ENCODE results near the gene FAM186B. TPM values are rescaled to one million over a fixed set of nuclear protein-coding genes. Genes with fewer than 3 reads are reported as not detected.

The FAM186B gene
- total RNA-seq, 4 donors from 2014 or later = 0.21 to 0.77 (median 0.30) TPM; not detected in 1

DNA sequence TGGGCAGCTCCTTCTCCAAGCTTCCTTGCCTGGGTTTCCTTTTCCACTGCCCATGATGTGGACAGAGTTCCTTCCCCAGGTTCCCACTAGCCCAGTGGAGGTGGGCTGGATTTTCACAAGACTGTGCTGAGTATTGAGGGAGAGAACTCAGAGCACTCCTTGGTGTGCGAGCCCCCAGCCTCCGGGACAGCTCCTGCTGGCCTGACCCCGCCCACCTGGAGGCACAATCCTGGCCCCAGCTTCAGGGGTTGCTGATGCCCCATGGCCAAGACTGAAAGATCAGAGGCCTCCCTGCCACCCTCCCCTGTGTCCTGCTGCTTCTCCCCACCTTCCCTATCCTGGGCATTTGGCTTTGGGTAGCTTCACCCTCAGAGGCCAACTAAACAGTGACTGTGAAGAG, 59.0 kb downstream of the FAM186B start:
- Histone ChIP-seq H3K36me3 (no peaks in the 10 kb centered on the region), H3K27ac (no peak overlapping the region), H3K27me3 (no peaks in the 10 kb centered on the region), H3K4me1 (no peaks in the 10 kb centered on the region), H3K9me3 (no peaks in the 10 kb centered on the region), H3K4me3 (no peak overlapping the region)
- TF ChIP-seq POLR2A (IDR thresholded peaks at IDR 0.05) = no peak
- TF ChIP-seq, protein P1, sequence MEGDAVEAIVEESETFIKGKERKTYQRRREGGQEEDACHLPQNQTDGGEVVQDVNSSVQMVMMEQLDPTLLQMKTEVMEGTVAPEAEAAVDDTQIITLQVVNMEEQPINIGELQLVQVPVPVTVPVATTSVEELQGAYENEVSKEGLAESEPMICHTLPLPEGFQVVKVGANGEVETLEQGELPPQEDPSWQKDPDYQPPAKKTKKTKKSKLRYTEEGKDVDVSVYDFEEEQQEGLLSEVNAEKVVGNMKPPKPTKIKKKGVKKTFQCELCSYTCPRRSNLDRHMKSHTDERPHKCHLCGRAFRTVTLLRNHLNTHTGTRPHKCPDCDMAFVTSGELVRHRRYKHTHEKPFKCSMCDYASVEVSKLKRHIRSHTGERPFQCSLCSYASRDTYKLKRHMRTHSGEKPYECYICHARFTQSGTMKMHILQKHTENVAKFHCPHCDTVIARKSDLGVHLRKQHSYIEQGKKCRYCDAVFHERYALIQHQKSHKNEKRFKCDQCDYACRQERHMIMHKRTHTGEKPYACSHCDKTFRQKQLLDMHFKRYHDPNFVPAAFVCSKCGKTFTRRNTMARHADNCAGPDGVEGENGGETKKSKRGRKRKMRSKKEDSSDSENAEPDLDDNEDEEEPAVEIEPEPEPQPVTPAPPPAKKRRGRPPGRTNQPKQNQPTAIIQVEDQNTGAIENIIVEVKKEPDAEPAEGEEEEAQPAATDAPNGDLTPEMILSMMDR (IDR thresholded peaks at IDR 0.05) = no peak
- intact Hi-C loops (cut with DNase I; ENCODE audit: low total_unique reads) = no loop called here
- DNase-seq = no peak

DNA sequence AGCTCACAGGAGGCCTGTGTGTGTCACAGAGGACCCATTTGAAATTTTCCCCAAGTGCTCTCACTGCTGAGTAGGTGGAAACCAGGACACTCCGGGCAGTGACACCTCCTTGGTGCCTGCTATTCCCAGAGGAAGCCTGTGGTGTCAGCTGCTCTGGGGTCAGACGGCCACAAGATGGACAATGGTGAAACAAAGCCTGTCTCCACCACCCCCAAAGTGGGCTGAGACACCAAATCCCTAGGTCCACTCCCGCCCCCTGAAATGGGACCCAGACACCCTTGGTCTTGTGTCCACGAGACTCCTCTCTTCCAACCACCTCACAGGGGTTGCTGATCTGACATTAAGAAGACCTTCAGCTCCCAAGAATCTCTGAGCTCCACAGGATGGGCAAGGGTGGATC, 59.6 kb downstream of the FAM186B start:
- Histone ChIP-seq H3K27ac (no peak overlapping the region), H3K4me1 (no peaks in the 10 kb centered on the region), H3K36me3 (no peaks in the 10 kb centered on the region), H3K27me3 (no peaks in the 10 kb centered on the region), H3K9me3 (no peaks in the 10 kb centered on the region), H3K4me3 (no peak overlapping the region)
- DNase-seq = no peak
- TF ChIP-seq, protein P1 (IDR thresholded peaks at IDR 0.05) = no peak
- no peak for TF ChIP-seq POLR2A (IDR thresholded peaks at IDR 0.05)
- intact Hi-C loops (cut with DNase I; ENCODE audit: low total_unique reads) = no loop called here

GRCh38 chr12:49543914-49544815, 61.3 kb downstream of the FAM186B start:
- Histone ChIP-seq H3K36me3 (no peaks in the 10 kb centered on the region), H3K27ac (no peak overlapping the region), H3K9me3 (no peaks in the 10 kb centered on the region), H3K4me3 (no peak overlapping the region), H3K27me3 (no peaks in the 10 kb centered on the region), H3K4me1 (no peaks in the 10 kb centered on the region)
- TF ChIP-seq POLR2A (IDR thresholded peaks at IDR 0.05) = no peak
- TF ChIP-seq, protein P1 (IDR thresholded peaks at IDR 0.05) = no peak
- intact Hi-C loops (cut with DNase I; ENCODE audit: low total_unique reads) = no loop called here
- no peak for DNase-seq

- H3K36me3 ChIP-seq = no peaks in the 10 kb centered on the region
- H3K9me3 ChIP-seq = no peaks in the 10 kb centered on the region
- intact Hi-C loops (cut with DNase I; ENCODE audit: low total_unique reads) = no loop called here
- TF ChIP-seq, protein P1 (IDR thresholded peaks at IDR 0.05) = no peak
- no peak for TF ChIP-seq POLR2A (IDR thresholded peaks at IDR 0.05)
- no peak overlapping the region for H3K4me3 ChIP-seq
- H3K27ac ChIP-seq = no peak overlapping the region
- DNase-seq = no peak
- H3K27me3 ChIP-seq = no peaks in the 10 kb centered on the region
- H3K4me1 ChIP-seq = peaks cover 0 to 1% of the 10 kb centered on the region in 2 donors
These were observed 62.1 kb downstream of the FAM186B start for GRCh38 chr12:49543221-49543913.

GRCh38 chr12:49542592-49543160, 62.8 kb downstream of the FAM186B start:
- intact Hi-C loops (cut with DNase I; ENCODE audit: low total_unique reads) = no loop called here
- no peak for DNase-seq
- H3K36me3 ChIP-seq = no peaks in the 10 kb centered on the region
- H3K4me3 ChIP-seq = no peak overlapping the region
- TF ChIP-seq POLR2A (IDR thresholded peaks at IDR 0.05) = no peak
- TF ChIP-seq, protein P1 (IDR thresholded peaks at IDR 0.05) = no peak
- H3K27ac ChIP-seq = no peak overlapping the region
- no peaks in the 10 kb centered on the region for H3K27me3 ChIP-seq
- H3K4me1 ChIP-seq = peaks cover 0 to 8% of the 10 kb centered on the region in 2 donors
- H3K9me3 ChIP-seq = no peaks in the 10 kb centered on the region
